HK-2 (cell line): ENCODE measurements around the gene KIAA0825.
"Not testable (repeated sequence)": the region's sequence is repeated elsewhere in the genome, so short reads cannot be mapped to it uniquely, and the experiment has no call there.

Experiments
- DNase-seq: peaks from one replicate; pipeline ENCODE4 v3.0.0-alpha.2; 2018; ENCODE audit not compliant: unreplicated experiment

Gene KIAA0825

DNA sequence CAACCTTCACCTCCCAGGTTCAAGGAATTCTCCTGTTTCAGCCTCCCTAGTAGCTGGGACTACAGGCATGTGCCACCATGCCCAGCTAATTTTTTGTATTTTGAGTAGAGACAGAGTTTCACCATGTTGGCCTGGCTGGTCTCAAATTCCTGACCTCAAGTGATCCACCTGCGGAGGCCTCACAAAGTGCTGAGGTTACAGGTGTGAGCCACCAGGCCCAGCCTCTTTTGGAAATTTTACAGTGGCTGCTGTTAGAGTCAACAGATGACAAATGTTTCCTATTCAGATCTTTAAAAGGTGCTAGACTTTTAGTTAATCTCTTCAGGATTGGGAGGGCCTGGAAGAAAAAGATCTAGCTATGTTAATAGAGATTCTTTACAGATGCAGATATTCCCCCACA, 45.1 kb downstream of the KIAA0825 start:
- DNase-seq = not testable (repeated sequence)

DNA sequence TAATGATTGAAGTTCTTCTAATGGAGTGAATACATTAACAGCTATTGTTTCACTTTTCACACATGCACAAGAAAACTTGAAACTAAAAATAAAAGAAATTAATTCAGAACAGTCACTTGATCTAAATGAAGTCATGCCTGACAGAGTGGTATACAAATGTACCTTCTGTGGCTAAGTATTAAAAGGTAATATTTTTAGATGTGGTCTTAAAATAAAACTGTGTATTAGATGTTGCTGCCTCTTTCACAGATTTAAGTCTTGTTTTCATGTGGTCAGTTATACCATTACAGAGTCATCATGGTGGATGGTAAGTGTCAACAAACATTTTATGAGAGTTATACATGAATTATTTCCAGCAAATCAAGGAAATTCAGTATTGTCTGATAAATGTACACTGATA, 47.0 kb downstream of the KIAA0825 start:
- no peak for DNase-seq

DNA sequence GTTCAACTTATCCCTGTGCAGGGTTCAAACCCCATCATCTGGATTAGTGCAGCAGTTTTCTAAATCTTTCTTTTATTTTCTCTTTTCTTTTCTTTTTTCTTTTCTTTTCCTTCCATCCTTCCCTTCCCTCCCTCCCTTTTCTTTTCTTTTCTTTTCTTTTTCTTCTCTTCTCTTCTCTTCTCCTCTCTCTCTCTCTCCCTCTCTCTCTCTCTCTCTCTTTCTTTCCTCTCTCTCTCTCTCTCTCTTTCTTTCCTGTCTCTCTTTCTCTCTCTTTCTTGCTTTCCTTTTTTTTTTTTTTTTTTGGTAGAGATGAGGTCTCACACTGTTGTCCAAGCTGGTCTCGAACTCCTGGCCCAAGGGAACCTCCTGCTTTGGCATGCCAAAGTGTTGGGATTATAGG, 53.6 kb downstream of the KIAA0825 start:
- no peak for DNase-seq

DNA sequence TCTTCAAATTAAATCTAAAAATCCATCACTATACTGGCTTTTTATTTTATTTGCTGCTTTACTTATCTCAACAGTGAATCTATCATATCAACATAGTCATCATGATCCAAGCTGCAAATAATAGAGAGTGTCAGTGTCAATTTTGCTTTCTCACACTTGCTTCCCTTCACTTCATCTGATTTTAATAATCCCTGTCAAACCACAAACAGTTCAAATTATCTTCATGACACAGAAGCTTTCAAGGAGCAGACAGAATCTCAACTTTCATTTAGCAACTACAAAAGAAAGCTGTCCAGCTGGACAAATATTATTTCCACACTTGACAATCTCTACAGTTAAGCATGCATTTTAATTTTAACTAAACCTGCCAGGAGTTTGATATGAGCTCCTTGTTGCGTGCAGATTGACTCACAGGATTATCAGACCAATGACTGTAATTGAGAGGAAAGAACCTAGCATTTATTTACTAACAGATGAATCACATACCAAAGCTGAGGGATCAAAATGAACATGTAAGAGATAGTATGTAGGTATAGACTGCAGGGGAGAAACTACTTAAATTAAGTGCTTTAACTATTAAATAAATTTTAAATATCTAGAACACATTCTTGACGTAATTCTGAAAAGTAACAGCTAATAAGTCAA, 56.0 kb downstream of the KIAA0825 start:
- DNase-seq = no peak

DNA sequence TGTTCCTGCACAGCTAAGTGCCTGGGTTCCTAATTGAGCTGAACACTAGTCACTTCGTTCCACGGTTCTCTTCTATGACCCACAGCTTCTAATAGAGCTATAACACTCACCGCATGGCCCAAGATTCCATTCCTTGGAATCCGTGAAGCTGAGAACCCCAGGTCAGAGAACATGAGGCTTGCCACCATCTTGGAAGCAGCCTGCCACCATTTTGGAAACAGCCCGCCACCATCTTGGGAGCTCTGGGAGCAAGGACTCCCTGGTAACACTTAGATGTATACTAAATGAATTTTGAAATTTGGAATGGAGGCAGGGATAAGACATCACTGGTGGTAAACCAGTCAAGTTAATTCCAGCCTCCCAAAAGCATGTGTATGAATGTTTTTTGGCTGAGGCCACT, 60.4 kb downstream of the KIAA0825 start:
- no peak for DNase-seq

DNA sequence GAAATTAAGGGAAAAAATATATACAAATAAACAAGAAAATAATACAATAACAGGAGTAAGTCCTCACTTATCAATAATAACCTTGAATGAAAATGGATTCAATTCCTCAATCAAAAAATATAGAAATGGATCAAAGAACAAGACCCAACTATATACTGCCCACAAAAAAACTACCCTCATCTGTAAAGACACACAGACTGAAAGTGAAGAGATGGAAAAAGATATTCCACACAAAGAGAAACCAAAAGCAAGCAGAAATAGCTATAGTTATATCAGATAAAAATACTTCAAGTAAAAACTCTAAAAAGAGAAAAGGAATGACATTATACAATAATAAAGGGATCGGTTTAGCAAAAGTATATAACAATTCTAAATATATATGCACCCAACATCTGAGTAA, 66.5 kb downstream of the KIAA0825 start:
- DNase-seq = no peak

DNA sequence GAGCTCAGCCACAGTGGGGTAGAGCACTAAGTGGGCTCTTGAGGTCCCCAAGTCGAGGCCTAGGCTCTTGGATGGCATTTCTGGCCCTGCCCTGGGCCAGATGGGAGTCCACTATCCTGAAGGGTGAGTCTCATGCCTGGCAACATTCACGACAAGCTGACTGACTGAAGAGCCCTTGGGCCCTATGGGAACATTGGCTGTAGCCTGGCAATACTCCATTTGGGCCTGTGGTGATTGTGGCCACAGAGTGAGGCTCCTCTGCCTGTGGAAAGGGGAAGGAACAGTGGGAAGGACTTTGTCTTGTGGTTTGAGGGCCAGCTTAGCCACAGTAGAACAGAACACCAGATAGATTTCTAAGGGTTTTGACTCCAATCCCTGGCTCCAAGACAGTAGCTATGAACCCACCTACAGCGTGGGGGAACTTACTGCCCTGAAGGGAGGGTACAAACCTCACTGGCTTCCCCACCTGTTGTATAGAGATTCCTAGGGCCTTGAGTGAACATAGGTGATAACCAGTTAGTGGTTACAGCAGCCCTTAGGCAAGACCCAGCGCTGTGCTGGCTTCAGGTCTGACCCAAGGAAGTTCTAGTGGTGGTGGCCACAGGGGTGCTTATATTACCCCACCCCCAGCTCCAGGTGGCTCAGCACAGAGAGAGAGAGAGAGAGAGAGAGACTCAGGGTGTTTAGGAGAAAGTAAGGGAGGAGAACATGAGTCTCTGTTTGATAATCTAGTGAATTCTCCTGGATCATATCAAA, 72.4 kb downstream of the KIAA0825 start:
- DNase-seq = no peak

DNA sequence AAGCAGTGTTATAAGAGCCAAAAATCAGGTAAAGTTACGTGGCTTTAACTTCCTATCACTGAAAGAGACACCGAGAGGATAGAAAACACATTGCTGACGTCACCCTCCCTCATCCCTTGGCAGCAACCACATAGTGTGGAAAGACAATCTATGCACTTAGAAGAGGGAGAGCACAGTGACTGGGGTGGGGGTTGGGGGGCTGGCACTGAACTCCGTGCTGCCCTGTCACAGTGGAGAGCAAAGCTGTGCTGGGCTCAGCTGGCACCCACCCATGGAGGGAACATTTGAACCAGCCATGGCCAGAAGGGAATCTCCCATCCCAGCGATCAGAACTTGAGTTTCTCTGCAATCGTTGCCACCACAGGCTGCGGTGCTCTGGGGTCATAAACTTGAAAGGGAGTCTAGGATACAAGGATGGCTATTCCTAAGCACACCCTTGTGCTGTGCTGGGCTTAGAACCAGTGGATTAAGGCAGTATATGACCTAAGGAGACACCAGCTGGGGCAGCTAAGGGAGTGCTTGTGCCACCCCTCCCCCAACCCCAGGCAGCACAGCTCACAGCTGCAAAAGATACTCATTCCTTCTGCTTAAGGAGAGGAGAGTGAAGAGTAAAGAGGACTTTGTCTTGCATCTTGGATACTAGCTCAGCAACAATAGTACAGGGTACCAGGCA, 73.4 kb downstream of the KIAA0825 start:
- DNase-seq = no peak

DNA sequence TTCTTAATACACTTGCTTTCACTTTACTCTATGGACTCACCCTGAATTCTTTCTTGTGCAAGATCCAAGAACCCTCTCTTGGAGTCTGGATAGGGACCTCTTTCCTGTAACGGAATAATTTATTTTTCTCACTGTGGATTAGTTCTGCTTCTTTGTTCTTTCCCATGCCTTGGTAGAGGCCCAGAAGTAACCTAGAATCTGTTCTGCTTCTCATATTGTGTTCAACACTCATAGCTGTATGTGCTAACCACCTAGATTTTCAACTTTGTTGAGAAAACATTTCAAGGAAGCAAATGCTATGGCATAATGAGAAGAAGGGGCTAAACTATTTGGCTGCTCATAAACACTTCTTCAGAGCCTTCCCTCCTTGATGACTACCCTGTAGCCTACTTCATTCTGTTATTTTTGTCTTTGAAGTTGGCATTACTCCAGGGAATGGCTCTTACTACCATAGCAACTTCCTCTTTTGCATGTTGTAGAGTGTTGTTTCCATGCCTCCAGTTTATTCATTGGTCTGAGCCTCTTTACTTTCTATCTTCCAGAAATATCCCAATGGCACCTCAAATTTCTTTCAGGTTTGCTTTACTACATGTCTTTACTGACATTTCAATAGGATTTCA, 74.3 kb downstream of the KIAA0825 start:
- DNase-seq = no peak

DNA sequence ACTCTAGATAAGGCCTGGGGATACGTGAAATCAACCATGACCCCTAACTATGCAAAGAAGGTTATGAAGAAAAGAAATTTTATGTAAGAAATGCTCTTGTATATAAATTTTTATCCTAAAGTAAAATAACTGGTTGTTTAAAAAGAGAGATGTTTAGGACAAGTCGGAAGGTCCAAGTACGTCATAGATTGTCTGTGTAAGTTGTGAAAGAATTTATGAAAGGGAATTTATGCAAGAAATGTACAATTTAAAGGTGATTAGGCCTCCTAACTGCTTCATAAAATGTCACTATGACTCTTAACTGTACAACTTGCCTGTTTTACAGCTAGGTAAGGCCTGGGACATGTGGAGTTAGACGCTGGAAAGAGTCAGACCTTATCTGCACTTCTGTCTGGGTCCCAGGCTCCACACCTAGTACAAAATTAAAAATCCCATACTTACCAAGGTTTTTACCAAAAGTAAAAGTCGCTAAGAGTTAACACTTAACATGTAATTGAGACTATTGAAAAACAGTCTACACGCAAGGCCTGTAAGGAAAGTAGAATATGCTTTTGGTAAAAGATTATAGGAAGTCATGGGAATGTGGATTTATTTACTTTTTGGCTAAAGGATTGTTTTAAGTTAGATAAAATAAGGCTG, 77.4 kb downstream of the KIAA0825 start:
- DNase-seq = no peak

DNA sequence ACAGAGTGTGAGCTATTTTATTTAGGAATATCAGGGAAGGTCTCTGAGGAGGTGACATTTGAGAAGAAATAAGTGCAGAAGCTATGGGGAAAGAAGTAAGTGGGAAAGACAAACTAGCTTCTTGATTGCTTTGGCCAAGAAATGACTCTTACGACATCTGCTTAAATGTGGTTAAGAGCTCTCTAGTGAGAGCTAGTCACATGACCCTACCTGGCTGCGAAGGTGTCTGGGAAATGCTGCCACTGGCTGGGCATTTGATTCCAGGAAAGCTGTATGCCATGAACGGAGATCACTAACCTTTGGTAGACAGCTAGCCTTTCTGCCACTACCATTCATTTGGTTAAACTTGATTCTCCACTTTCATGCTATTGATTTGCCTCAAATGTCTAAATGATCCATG, 80.1 kb downstream of the KIAA0825 start:
- no peak for DNase-seq

DNA sequence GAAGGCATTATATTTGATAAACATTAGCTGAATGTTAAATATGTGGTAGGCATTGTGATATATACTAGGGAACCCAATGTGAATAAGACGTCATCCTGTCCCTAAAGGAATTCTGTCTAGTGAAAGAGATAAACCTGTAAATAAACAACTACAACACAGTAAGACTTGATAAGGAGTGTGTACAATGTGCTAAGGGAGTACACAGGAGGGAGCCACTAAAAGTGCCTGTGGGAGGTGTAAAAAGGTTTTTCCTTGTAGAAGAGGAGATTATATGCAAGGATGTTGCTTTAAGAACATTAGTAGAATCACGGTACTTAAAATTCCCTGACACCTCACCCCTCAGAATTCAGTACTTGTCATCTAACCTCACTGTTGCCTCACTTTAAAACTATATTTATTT, 91.7 kb downstream of the KIAA0825 start:
- DNase-seq = no peak

DNA sequence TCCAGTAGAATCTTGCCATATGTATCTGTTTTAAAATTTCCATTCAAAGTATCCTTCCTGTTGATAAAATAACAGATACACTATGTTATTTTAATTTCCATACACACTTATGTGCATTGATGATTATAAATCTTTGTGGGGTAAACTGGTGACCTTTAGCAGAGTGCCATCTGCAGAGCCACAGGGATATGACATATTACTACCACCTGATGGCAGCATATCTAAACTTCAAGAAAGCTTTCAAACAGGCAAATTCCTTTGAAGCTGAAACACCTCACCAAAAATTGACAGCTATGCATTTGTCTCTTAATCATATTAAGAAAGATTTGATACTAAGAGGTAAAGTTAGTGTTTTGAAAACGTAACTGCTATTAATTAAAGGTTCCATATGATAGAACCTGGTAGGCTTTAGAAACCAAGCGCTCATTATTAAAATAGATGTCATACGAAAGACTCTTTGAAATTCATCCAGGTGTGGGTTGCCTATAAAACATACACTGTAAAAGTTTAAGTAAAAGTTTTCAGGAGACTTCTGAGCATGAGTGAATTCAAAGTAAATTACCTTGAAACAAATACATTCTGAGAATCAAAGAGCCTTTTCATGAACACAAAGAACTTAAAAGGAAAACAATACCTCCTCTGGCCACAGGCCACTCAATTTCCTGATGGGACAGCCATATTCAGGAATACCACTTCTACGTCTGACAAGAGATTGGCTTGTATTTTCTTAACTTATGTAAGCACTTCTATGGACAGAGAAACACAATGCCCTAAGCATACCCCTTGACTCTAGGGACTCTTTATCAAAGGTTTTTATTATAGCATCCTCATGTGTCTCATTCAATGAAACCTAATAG, 93.3 kb downstream of the KIAA0825 start:
- DNase-seq = no peak

DNA sequence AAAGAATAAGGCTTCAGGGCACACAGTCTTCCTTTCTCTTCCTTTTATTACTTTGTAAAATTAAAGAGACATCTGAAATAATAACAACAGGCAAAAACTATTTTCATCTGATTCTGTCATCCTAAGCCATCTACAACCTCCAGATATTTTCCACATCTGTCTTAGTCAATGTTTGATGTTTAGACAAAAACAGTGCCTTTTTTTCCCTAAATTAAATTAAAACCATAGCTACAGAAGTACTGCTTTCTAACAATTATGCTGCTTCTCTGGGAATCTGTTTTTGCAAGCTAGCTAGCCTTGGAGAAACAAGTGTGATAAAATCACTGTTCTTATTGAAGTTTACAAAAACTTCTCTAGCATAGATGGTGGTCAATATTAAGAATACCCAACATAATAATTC, 95.4 kb downstream of the KIAA0825 start:
- DNase-seq = no peak

DNA sequence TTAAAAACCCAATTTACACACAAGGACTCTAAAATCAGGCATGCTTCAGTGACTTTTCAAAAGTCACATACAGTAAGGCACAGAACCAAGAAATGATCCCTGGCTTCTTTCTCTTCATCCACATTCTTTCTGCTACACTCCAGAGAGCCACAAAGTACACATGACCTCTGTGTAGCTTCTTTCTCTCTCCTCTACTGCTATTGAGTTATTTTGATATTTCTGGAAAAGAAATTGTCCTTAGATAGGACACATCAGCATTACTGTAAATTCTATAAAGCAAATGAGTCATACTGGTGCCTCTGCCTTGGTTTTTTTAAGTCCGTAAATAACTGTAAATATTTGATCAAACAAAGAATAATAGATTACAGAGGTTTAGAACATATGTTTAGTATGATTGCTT, 96.3 kb downstream of the KIAA0825 start:
- DNase-seq = no peak

DNA sequence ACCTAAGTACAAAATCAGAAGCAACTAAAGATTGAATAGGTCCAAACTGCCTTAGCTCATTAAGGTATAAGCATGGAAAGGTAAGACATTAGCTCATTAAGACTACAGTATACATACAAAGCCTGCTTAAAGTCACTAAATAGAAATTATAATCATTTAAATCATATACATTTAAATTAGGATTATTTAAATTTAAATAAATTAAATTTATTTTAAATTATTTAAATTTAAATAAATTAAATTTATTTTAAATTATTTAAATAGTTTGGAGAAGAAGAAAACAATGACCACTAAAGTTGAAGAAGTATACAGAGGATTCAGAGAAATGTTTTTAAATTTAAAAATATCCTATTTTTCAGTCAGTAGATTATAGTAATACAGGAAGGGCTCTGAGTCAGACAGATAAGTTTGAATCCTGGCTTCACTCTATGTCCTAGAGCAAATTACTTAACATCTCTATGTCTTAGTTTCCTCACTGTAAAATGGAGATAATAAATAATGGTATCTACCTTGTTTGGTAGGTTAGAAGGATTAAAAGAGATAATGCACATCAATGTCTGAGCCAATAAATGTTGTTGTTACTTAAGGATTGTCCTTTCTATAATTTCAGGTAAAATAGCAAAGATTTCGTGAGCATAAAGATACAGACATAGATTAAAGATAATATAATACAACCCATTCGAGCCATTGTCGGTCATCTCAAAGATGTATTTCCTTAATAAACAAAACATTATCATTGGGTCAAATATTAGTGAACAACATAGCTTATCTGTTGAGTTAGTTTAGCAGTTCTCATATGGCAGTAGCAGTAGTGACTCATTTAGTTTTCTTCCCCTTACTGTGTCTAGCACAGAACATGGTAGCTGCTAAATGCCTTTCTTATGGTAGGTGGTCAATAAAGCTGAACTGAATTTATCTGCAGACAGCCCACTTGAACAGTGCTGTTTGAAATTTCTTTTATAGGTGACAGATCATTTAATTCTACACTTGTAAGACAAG, 100.6 kb downstream of the KIAA0825 start:
- no peak for DNase-seq

DNA sequence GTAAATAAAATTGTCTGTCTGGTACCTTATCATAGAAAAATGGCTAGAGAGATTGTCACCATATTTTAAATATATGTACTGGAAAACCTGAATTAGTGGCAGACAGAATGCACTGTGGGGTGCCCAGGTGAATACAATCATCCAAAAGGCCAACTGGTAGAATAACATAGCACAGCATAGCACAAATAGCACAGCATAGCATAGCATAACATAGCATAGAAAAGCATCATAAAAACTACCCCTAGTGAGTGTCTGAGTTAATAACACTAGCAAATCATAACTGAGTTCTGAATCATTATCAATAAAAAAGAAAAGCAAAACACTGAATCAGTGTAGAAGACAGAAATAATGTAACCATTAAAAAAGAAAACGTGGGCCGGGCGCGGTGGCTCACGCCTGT, 102.3 kb downstream of the KIAA0825 start:
- DNase-seq = no peak

DNA sequence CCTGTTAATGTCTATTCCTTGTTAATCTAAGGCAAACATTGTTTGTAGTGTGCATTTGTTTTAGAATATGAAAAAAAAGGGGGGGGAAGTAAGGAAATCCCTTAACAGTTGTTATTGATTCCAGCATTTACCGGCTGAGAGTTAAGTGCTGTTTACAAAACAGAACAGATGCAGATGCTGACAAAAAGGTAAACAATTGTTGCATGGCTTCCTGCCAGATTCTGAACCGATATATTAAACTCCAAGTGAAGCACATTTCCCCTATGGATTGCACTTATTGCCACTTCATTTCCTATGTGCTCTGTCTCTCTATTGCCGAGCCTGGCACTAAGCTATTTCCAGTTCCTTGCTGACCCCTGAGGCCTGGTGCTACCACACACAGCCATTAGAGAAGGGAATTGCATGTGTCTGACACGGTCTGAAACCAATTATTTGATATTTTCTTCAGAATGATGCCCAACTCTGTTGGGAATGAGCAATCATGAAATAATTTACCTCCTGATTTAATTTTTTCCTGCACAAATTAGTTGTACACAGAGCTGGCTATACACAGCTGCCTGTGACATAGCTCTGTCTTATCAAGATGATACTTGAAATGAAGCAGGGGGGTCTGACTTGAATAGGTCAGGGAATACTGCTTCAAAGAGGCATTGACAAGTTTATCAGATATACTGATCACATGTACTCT, 109.8 kb downstream of the KIAA0825 start:
- no peak for DNase-seq

DNA sequence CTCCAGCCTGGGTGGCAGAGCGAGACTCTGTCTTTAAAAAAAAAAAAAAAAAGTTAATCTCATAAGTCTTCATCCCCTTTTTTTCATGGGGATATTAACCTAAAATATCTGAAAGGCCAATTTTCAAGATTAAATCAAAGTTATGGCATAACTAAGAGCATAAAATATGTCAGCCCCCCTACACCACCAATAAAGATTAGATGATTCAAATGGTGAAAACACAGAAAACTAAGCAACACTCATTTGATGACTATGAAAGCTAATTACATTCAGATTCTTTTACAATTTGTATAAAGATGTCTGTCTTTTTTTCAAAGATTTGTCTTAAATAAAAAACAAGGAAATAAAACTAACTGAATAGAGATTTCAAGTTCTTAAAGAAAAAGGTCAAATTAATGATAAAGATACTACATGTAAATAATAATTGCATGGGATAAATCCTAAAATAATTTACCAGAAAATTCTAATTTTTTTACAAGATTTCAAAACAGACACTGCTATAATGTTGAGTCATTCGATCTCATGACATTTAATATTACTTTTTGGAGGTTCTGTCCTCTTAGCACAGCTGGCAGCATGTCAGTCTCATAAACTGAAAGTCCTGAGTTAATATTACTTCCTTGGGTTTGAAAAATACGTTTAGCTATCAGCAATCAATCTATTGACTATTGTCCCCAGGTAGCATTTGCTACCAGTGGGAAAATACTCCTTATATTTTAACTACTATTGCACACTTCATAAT, 112.9 kb downstream of the KIAA0825 start:
- DNase-seq = no peak
